ENCODE data around the gene EXTL1. TPM values are rescaled to one million over a fixed set of nuclear protein-coding genes. Genes with fewer than 3 reads are reported as not detected.

The EXTL1 gene
- total RNA-seq, 1 donor from 2014 or later = 0.95 TPM

- no peaks in the 10 kb centered on the region for H3K36me3 ChIP-seq
- peaks cover 13% of the 10 kb centered on the region for H3K27me3 ChIP-seq
- no peaks in the 10 kb centered on the region for H4K20me1 ChIP-seq (ENCODE audit: low read depth)
- TF ChIP-seq EZH2phosphoT487 (IDR thresholded peaks at IDR 0.05) = no peak
- TF ChIP-seq EZH2 (IDR thresholded peaks at IDR 0.05) = no peak
- TF ChIP-seq CTCF (IDR thresholded peaks at IDR 0.05) = no peak
- no peak overlapping the region for H3K27ac ChIP-seq
- H3K36me3 Mint-ChIP-seq = no peaks in the 10 kb centered on the region
- H3K9ac ChIP-seq = no peak overlapping the region
- no peaks in the 10 kb centered on the region for H3F3A ChIP-seq (ENCODE audit: low read depth)
- peaks cover 4% of the 10 kb centered on the region for H3K4me1 ChIP-seq
- no peaks in the 10 kb centered on the region for H3K9me3 ChIP-seq (ENCODE audit: low read depth)
- H3K27ac Mint-ChIP-seq = no peak overlapping the region
- peaks cover 11% of the 10 kb centered on the region for H3K4me1 Mint-ChIP-seq
- H3K9me3 Mint-ChIP-seq = no peaks in the 10 kb centered on the region
- H3K27me3 Mint-ChIP-seq (ENCODE audit: insufficient read depth, low read depth) = peaks cover 13% of the 10 kb centered on the region
- no peak for DNase-seq (ENCODE audit: low spot score)
- H3K4me3 Mint-ChIP-seq = no peak overlapping the region
- no peak overlapping the region for H3K4me2 ChIP-seq
- no peaks in the 10 kb centered on the region for H3K79me2 ChIP-seq (ENCODE audit: low read depth)
- H2AFZ ChIP-seq (replicated peaks) = no peak overlapping the region
- no peak overlapping the region for H3K4me3 ChIP-seq
Observed at GRCh38 chr1:26082020-26082350, 60.4 kb downstream of the EXTL1 start.

GRCh38 chr1:26083208-26083607 is 61.6 kb downstream of the EXTL1 start:
- DNase-seq (ENCODE audit: low spot score) = no peak
- Histone ChIP-seq H3F3A (ENCODE audit: low read depth) (no peaks in the 10 kb centered on the region), H3K4me1 (peaks cover 4% of the 10 kb centered on the region), H3K36me3 (no peaks in the 10 kb centered on the region), H3K9me3 (ENCODE audit: low read depth) (no peaks in the 10 kb centered on the region), H3K79me2 (ENCODE audit: low read depth) (no peaks in the 10 kb centered on the region), H3K9ac (no peak overlapping the region), H2AFZ (replicated peaks) (no peak overlapping the region), H3K27ac (no peak overlapping the region), H3K4me3 (no peak overlapping the region), H4K20me1 (ENCODE audit: low read depth) (no peaks in the 10 kb centered on the region), H3K4me2 (no peak overlapping the region), H3K27me3 (peaks cover 13% of the 10 kb centered on the region)
- Mint-ChIP-seq H3K27me3 (ENCODE audit: insufficient read depth, low read depth) (peaks cover 9% of the 10 kb centered on the region), H3K4me3 (no peak overlapping the region), H3K9me3 (no peaks in the 10 kb centered on the region), H3K4me1 (peaks cover 11% of the 10 kb centered on the region), H3K27ac (no peak overlapping the region), H3K36me3 (no peaks in the 10 kb centered on the region)
- TF ChIP-seq EZH2phosphoT487 (IDR thresholded peaks at IDR 0.05) (no peak), CTCF (IDR thresholded peaks at IDR 0.05) (no peak), EZH2 (IDR thresholded peaks at IDR 0.05) (no peak)

GRCh38 chr1:26084091-26084561 is 62.6 kb downstream of the EXTL1 start:
- Mint-ChIP-seq H3K9me3 (no peaks in the 10 kb centered on the region), H3K4me1 (peaks cover 7% of the 10 kb centered on the region), H3K4me3 (no peak overlapping the region), H3K36me3 (no peaks in the 10 kb centered on the region), H3K27me3 (ENCODE audit: insufficient read depth, low read depth) (peaks cover 9% of the 10 kb centered on the region), H3K27ac (no peak overlapping the region)
- Histone ChIP-seq H4K20me1 (ENCODE audit: low read depth) (no peaks in the 10 kb centered on the region), H3K9ac (no peak overlapping the region), H2AFZ (replicated peaks) (no peak overlapping the region), H3K4me1 (peaks cover 4% of the 10 kb centered on the region), H3F3A (ENCODE audit: low read depth) (no peaks in the 10 kb centered on the region), H3K79me2 (ENCODE audit: low read depth) (no peaks in the 10 kb centered on the region), H3K36me3 (no peaks in the 10 kb centered on the region), H3K27ac (no peak overlapping the region), H3K4me3 (no peak overlapping the region), H3K27me3 (peaks cover 13% of the 10 kb centered on the region), H3K9me3 (ENCODE audit: low read depth) (no peaks in the 10 kb centered on the region), H3K4me2 (no peak overlapping the region)
- no peak for DNase-seq (ENCODE audit: low spot score)
- TF ChIP-seq CTCF (IDR thresholded peaks at IDR 0.05) (no peak), EZH2 (IDR thresholded peaks at IDR 0.05) (no peak), EZH2phosphoT487 (IDR thresholded peaks at IDR 0.05) (no peak)
